ENCODE data around the gene UGT1A1.

DNA sequence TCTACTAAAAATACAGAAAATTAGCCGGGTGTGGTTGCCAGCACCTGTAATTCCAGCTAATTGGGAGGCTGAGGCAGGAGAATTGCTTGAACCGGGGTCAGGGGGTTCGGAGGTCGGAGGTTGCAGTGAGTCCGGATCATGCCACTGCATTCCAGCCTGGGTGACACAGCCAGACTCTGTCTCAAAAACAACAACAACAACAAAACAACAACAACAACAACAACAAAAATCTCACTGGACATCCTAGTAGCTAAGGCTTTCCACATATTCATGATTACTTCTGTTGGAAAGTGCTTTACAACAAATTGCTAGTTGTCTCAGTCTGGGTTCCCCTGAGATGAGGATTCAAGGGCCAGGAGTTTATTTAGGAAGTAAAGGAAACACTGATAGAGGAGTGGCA is 13.8 kb downstream of the UGT1A1 start:
- TF ChIP-seq, protein P1, sequence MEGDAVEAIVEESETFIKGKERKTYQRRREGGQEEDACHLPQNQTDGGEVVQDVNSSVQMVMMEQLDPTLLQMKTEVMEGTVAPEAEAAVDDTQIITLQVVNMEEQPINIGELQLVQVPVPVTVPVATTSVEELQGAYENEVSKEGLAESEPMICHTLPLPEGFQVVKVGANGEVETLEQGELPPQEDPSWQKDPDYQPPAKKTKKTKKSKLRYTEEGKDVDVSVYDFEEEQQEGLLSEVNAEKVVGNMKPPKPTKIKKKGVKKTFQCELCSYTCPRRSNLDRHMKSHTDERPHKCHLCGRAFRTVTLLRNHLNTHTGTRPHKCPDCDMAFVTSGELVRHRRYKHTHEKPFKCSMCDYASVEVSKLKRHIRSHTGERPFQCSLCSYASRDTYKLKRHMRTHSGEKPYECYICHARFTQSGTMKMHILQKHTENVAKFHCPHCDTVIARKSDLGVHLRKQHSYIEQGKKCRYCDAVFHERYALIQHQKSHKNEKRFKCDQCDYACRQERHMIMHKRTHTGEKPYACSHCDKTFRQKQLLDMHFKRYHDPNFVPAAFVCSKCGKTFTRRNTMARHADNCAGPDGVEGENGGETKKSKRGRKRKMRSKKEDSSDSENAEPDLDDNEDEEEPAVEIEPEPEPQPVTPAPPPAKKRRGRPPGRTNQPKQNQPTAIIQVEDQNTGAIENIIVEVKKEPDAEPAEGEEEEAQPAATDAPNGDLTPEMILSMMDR (IDR thresholded peaks at IDR 0.05) = no peak
- no peak for TF ChIP-seq POLR2A (IDR thresholded peaks at IDR 0.05)

Data from esophagus squamous epithelium (tissue), 4 donors.